H1 (cell line): ENCODE results near the gene PCNX1. TPM values are rescaled to one million over a fixed set of nuclear protein-coding genes. Genes with fewer than 3 reads are reported as not detected.

Experiments
- BACH1 ChIP-seq: IDR thresholded peaks from 2 replicates; pipeline ENCODE4 v1.6.1; 2012; ENCODE audit warnings: low read length, improper control_type of control experiment
- BCL11A ChIP-seq, 2 experiments: IDR thresholded peaks; one replicate each; pipeline ENCODE4 v1.6.1; 2011; ENCODE audit warnings: low read depth in 2 of 2, low read length in 2 of 2, mild to moderate bottlenecking in 2 of 2
- EGR1 ChIP-seq: IDR thresholded peaks from 2 replicates; pipeline ENCODE4 v1.6.1; 2011; ENCODE audit warnings: low read depth, low read length, borderline replicate concordance
- EP300 ChIP-seq, 2 experiments: IDR thresholded peaks; 1 replicate in 1 of 2; 2 replicates in 1 of 2; pipeline ENCODE4 v1.6.1; 2011 to 2012; ENCODE audit warnings: low read depth in 2 of 2, low read length in 2 of 2, mild to moderate bottlenecking in 2 of 2, borderline replicate concordance in 1 of 2, inconsistent platforms in 1 of 2, moderate library complexity in 1 of 2
- EZH2 ChIP-seq: fragments of 200-600 bp; sonication (generic); IDR thresholded peaks from 2 replicates; pipeline ENCODE4 v1.7.1; 2012; ENCODE audit warnings: low read depth, mild to moderate bottlenecking, moderate library complexity, low read length, inconsistent platforms; ENCODE audit not compliant: severe bottlenecking
- GTF2F1 ChIP-seq: IDR thresholded peaks from 2 replicates; pipeline ENCODE4 v1.6.1; 2012; ENCODE audit warnings: low read depth, low read length, improper control_type of control experiment, borderline replicate concordance
- JUND ChIP-seq: IDR thresholded peaks from 2 replicates; pipeline ENCODE4 v1.6.1; 2011; ENCODE audit warnings: mild to moderate bottlenecking, improper control_type of control experiment, low read length
- POU5F1 ChIP-seq: IDR thresholded peaks from 2 replicates; pipeline ENCODE4 v1.6.1; 2011; ENCODE audit warnings: low read depth, mild to moderate bottlenecking, low read length, moderate library complexity
- SIRT6 ChIP-seq: IDR thresholded peaks from one replicate; pipeline ENCODE4 v1.7.1; 2012; ENCODE audit warnings: low read length, inconsistent platforms
- SP4 ChIP-seq: IDR thresholded peaks from 2 replicates; pipeline ENCODE4 v1.6.1; 2012; ENCODE audit warnings: low read length, inconsistent platforms
- polyA plus RNA-seq, 7 experiments: library from polyadenylated mRNA; depleted of rRNA in 3 of 7; stranded (reverse) in 5 of 7; unstranded in 2 of 7; fragments of >200 nt in 5 of 7; fragments of 200-250 nt in 2 of 7; gene quantifications; 1 replicate in 5 of 7; 2 replicates in 1 of 7; 4 replicates in 1 of 7; pipeline versions ENCODE4 v1.2.1 to v1.2.3, GENCODE V29; 2011 to 2013; ENCODE audit warnings: missing spikeins in 2 of 7, mixed read lengths in 2 of 7
- total RNA-seq: library from RNA; stranded (reverse); fragmentation: NEBNext Ultra II Directional; extraction: Animal tissue kit (Norgen Biotek cat#: 25700); gene quantifications from 2 replicates; pipeline ENCODE4 v1.2.1, GENCODE V29; 2021
- TF ChIP-seq, protein P1 (sequence below): fragments of 300-600 bp; sonication (generic); IDR thresholded peaks from 2 replicates; pipeline ENCODE4 v1.7.1; 2012; ENCODE audit warnings: low read length, moderate library complexity, mild to moderate bottlenecking, inconsistent platforms; ENCODE audit not compliant: insufficient replicate concordance
- TF ChIP-seq, protein P2 (sequence below): IDR thresholded peaks from 2 replicates; pipeline ENCODE4 v1.6.1; 2011; ENCODE audit warnings: low read depth, mild to moderate bottlenecking, low read length; ENCODE audit not compliant: insufficient read depth

Gene PCNX1
- total and polyA plus RNA-seq, 2 of the 8 experiments (the other 6 are each of a cell fraction or from before 2014, with no cell fraction given), result 37.7 to 53.2 TPM

DNA sequence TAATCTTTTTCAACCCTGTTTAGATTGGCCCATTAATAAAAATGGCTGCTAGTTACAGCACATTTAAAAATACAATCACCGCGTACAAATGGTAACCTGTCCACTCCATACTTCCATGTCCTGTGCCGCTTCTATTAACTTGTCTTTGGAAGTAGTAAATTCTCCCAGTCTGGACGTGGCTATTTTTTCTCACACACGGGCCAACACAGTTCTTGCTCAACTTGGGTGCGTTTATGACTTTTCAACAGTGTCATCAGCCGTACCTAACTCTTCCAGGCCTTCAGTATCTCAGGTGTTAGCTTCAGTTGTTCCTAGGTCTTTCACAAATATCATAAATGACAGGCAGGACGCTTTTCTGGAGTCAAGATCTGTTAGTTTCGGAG lies 475 bp upstream of the PCNX1 start (continued):
- TF ChIP-seq, protein P1, sequence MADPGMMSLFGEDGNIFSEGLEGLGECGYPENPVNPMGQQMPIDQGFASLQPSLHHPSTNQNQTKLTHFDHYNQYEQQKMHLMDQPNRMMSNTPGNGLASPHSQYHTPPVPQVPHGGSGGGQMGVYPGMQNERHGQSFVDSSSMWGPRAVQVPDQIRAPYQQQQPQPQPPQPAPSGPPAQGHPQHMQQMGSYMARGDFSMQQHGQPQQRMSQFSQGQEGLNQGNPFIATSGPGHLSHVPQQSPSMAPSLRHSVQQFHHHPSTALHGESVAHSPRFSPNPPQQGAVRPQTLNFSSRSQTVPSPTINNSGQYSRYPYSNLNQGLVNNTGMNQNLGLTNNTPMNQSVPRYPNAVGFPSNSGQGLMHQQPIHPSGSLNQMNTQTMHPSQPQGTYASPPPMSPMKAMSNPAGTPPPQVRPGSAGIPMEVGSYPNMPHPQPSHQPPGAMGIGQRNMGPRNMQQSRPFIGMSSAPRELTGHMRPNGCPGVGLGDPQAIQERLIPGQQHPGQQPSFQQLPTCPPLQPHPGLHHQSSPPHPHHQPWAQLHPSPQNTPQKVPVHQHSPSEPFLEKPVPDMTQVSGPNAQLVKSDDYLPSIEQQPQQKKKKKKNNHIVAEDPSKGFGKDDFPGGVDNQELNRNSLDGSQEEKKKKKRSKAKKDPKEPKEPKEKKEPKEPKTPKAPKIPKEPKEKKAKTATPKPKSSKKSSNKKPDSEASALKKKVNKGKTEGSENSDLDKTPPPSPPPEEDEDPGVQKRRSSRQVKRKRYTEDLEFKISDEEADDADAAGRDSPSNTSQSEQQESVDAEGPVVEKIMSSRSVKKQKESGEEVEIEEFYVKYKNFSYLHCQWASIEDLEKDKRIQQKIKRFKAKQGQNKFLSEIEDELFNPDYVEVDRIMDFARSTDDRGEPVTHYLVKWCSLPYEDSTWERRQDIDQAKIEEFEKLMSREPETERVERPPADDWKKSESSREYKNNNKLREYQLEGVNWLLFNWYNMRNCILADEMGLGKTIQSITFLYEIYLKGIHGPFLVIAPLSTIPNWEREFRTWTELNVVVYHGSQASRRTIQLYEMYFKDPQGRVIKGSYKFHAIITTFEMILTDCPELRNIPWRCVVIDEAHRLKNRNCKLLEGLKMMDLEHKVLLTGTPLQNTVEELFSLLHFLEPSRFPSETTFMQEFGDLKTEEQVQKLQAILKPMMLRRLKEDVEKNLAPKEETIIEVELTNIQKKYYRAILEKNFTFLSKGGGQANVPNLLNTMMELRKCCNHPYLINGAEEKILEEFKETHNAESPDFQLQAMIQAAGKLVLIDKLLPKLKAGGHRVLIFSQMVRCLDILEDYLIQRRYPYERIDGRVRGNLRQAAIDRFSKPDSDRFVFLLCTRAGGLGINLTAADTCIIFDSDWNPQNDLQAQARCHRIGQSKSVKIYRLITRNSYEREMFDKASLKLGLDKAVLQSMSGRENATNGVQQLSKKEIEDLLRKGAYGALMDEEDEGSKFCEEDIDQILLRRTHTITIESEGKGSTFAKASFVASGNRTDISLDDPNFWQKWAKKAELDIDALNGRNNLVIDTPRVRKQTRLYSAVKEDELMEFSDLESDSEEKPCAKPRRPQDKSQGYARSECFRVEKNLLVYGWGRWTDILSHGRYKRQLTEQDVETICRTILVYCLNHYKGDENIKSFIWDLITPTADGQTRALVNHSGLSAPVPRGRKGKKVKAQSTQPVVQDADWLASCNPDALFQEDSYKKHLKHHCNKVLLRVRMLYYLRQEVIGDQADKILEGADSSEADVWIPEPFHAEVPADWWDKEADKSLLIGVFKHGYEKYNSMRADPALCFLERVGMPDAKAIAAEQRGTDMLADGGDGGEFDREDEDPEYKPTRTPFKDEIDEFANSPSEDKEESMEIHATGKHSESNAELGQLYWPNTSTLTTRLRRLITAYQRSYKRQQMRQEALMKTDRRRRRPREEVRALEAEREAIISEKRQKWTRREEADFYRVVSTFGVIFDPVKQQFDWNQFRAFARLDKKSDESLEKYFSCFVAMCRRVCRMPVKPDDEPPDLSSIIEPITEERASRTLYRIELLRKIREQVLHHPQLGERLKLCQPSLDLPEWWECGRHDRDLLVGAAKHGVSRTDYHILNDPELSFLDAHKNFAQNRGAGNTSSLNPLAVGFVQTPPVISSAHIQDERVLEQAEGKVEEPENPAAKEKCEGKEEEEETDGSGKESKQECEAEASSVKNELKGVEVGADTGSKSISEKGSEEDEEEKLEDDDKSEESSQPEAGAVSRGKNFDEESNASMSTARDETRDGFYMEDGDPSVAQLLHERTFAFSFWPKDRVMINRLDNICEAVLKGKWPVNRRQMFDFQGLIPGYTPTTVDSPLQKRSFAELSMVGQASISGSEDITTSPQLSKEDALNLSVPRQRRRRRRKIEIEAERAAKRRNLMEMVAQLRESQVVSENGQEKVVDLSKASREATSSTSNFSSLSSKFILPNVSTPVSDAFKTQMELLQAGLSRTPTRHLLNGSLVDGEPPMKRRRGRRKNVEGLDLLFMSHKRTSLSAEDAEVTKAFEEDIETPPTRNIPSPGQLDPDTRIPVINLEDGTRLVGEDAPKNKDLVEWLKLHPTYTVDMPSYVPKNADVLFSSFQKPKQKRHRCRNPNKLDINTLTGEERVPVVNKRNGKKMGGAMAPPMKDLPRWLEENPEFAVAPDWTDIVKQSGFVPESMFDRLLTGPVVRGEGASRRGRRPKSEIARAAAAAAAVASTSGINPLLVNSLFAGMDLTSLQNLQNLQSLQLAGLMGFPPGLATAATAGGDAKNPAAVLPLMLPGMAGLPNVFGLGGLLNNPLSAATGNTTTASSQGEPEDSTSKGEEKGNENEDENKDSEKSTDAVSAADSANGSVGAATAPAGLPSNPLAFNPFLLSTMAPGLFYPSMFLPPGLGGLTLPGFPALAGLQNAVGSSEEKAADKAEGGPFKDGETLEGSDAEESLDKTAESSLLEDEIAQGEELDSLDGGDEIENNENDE, result no peak
- no peak for TF ChIP-seq JUND
- no peak for TF ChIP-seq GTF2F1
- no peak for TF ChIP-seq SIRT6
- TF ChIP-seq POU5F1, result no peak
- no peak for TF ChIP-seq BCL11A (IDR thresholded peaks at IDR 0.05; ENCODE audit: low read depth in 2 of 2, low read length in 2 of 2)
- TF ChIP-seq BACH1, result no peak
- no peak for TF ChIP-seq EZH2
- no peak for TF ChIP-seq EGR1
- TF ChIP-seq, protein P2, sequence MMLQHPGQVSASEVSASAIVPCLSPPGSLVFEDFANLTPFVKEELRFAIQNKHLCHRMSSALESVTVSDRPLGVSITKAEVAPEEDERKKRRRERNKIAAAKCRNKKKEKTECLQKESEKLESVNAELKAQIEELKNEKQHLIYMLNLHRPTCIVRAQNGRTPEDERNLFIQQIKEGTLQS, result no peak
- no peak for TF ChIP-seq SP4
- TF ChIP-seq EP300 (IDR thresholded peaks at IDR 0.05; ENCODE audit: borderline replicate concordance in 1 of 2, low read depth in 2 of 2, low read length in 2 of 2), result no peak
